ENCODE data around the gene PNCK.
"Not testable (repeated sequence)": the region's sequence is repeated elsewhere in the genome, so short reads cannot be mapped to it uniquely, and the experiment has no call there.

PNCK gene

GRCh38 chrX:153685751-153686696 lies 12.4 kb upstream of the PNCK start:
- no peak for DNase-seq

- no peak for DNase-seq
Observed at GRCh38 chrX:153685156-153685536, 11.5 kb upstream of the PNCK start.

DNA sequence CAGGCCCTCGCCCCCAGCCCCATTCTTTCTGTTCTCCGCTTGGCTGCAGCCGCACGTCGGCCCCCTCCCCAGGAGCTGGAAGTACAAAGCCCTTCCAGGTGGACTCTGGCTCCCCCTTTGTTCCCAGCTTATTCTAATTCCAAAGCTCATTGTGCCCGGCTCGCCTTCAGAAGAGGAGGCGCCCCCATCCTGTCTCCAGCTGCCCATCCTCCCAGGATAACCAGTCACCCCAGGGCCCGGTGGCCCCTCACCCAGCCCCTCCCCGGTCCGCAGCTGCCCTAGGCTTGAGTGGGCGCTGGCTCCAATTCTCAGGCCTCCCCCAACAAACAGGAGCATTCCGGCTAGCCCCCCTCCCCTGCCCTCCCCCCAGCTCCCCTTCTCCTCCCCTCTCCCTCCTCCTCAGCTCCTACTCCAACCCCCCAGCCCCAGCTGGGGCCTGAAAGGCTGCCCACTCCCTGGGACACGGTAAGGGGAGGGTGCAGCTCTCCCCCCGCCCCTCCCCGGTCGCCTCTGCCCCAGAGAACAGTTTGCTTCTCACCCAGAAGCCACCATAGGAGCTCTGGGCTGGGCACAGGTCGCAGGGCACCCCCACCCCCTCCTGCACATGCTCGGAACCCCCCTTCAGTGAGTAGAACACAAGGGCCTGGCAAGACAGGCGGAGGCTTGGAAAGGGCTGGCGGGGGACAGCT lies 11.0 kb upstream of the PNCK start:
- no peak for DNase-seq

DNA sequence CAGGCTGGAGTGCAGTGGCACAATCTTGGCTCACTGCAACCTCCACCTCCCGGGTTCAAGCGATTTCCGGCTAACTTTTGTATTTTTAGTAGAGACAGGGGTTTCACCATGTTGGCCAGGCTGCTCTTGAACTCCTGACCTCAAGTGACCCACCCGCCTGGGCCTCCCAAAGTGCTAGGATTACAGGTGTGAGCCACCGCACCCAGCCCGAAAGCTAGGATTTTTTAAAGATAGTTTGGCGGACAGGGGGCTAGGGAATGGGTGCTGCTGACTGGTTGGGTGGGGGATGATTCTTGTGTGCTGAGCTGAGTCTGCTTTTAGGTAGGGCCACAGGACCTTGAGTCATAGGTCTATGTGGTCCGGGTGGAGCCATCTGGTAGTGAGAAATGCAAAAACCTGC lies 9.9 kb upstream of the PNCK start:
- not testable (repeated sequence) for DNase-seq

DNA sequence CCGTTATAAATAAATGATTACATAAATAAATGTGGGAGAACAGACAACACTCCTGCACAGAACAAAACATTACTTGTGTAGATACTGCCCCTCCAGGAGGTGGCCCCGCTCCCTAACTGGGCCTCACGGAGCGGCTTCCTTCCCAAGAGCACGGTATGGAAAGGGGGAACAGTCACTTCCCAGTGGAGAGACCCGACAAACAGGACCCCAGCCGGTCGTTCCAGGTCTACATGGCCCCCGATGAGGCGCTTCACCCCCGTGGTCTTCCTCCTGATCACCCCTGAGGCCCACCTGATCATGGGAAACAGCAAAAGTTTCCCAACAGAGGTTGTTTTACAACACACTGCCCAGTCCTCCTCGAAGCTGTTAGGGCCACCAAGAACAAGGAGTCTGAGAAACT lies 7.6 kb upstream of the PNCK start:
- no peak for DNase-seq

- no peak for DNase-seq
Observed at GRCh38 chrX:153674219-153674851, 722 bp upstream of the PNCK start.

DNA sequence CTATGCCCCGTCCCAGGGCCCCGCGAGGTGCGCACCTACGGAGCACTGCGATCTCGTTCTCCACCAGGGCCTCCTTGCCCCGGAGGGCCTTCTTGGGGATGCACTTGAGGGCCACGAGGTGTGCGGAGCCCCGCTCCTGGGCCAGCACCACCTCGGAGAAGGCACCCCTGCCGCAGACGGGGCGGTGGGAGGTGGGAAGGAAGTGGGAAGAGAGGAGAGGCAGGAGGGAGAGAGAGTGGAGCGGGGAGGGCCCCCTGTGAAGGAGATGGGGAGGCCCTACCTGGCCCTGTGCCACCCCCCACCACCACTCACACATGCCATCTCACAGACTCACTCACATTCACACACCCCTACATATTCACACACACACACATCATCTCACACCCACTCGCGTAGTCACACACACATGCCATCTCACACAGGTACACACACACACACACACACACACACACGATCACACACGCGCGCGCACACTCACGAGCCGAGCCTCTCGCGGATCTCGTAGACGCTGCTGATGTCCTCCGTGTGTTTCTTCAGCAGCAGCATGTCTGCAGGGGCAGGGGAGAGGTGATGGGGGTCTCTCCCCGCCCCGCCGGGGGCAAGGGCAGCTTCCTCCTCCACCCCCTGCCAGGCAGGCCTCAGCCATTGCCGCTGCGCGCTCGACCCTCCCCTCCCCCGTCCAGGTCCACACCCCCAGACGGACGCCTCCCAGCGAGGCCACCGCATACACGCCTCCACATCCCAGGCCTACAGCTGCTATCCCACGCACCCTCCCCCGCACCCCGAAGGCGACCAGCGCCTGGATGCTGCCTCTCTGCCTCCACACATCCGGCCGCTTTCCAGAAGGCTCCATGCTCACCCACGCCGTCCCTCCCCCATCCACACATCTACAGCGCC lies 834 bp downstream of the PNCK start:
- DNase-seq, result no peak

- no peak for DNase-seq
Observed at GRCh38 chrX:153671589-153672530, 1.8 kb downstream of the PNCK start.

- no peak for DNase-seq
Observed at GRCh38 chrX:153670748-153671588, 2.6 kb downstream of the PNCK start.

DNA sequence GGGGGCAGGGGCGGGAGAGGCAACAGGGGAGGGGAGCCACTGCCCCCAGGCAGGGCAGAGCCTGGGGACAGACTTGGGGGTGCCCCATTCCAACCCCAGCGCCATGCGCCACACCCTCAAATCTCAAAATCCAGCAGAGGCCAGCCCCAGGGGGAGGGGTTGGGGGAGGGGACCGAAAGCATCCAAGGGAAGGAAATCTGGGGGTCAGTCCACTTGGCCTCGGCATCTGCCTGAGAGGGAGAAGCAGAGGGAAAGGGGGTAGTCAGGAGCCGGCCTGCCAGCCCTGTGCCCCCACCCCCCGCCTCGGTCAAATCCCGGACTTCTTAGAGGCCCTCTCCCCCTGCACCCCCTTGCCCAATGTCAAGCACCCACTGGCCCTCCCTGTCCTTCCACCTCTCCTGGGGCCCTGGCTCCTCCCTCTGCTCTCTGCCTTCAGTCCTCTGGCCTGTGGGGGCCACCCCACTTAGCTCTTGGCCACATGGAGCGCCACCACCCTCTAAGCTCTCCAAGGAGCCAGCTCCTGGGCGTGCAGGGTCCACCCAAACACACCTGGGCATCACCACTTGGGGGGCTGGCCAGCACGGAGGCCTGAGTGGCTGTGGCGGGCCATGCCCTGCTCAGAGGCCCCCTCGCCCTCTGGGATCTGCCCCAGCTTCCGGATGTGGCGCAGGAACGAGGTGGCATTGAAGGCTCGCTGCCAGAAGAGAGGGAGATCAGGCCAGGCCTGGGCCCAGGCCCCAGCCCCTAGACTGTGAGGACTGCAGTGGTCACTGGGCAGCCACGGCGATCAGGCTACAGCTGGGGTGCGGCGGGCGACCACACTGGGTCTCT lies 3.5 kb downstream of the PNCK start:
- DNase-seq, result no peak

GRCh38 chrX:153669174-153669890 lies 4.3 kb downstream of the PNCK start:
- peak; percentile 83 for DNase-seq

DNA sequence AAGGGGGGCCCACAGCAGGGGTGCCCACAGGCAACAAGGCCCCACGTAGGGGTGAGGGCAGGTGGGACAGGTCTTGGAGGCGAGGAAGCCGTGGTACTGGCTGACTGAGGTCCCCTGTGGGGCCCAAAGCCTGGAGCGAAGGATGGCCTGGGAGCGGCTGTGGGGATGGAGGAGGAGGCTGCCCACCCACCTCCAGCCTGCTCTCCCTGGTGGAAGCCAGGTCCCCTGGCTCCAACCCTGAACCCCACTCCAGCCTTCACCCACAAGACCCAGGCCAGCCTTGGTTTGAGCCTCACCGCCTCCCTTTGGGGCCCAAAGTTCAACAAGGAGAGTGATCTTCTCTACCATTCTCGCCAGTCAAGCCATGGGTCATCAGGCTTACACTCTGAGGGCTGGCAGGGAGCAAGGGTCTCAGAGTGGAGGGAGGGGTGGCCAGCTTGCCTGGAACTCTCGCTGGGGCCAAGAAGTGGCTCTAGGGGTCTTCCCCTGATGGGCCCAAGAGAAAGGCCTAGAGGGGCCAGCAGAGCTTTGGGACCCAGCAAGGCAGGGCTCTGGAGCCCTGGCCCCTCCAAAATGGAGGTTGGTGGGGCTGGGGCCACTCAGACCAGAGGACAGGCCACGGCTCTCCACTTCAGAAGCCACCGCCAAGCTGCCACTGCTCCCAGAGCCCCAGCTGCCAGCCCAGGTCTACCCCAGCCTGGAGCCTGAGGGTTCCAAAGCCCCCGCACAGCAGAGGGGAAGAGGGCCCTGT lies 5.0 kb downstream of the PNCK start:
- no peak for DNase-seq

DNA sequence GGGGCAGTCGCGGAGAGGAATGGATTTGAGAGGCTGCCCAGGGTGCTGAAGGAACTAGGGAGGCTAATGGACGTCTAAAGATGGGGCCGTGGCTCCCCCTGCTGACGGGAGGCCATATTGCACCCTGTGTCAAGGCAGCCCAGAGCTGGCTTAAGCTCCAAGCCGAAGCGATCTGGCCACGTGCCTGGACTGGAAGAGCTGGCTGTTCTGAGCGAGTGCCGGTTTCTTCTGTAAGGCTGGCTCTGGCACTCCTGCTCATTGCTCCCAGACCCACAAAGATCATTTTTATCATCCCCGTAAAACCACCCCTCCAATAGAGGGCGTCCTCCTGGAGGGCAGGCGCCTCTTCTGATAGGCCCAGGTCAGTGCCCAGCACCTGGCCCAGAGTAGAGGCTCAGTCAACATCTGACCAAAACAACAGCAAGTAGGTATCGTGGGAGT lies 5.6 kb downstream of the PNCK start:
- DNase-seq, result peak; percentile 92

DNA sequence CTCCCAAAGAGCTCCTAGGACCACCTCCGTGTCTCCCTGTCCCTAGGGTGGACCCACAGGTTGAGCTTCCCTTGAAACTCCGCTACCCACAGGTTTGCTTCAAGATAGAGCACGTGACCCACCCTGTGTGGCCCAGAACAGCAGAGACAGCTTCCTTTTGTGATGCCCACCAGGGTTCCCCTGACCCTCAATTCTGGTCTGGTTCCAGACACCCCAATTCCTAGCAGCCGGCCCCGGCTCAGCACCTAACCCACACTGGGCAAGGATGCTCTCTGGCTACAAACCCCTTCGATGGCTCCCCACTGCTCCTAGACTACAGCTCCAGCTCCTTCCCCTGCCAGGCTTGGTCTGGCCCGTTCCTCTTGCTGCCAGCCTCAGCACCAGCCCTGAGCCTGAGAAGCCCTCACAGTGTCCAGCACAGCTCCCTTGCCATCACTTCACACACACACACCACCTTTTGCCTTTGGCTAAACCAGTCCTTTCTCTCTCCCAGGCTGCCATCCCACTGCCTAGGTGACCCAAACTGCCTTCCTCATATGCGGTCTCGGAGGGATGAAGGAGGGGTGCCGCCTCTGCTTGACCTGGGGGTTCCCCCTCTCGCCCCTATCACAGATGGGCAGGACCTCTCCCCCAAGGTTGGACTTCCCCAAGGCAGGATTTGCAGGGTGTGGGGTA lies 6.2 kb downstream of the PNCK start:
- DNase-seq, result no peak

DNA sequence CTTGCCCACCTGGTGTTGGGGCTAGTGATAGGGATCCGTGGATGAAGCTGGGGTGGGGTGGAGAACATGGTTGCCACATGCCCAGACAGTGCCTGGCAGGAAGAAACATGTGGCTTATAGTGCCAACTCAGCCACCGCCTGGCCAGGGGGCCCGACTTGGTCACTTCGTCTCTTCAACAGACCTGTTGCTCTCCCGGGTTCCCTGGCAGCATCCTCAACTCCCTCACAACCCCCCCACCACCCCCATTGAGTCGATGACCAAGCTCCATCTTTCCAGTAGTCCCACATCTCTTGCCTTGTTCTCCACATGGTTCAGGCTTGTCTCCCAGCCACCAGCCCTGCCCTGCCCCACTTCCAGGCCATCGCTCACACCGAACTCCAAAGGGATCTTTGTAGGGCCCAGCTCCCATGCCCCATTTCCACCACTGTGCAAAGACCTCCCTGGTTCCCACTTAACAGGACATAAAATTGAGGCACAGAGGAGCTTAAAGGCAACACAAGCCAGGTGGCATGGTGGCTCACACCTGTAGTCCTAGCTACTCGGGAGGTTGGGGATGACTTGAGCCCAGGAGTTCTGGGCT lies 7.8 kb downstream of the PNCK start:
- DNase-seq, result no peak

DNA sequence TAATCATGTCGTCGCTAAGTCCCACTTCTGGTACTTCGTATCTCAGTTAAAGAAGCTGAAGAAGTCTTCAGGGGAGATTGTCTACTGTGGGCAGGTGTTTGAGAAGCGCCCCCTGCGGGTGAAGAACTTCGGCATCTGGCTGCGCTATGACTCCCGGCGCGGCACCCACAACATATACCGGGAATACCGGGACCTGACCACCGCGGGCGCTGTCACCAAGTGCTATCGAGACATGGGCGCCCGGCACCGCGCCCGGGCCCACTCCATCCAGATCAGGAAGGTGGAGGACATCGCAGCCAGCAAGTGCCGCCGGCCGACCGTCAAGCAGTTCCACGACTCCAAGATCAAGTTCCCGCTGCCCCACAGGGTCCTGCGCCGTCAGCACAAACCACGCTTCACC lies 11.3 kb downstream of the PNCK start:
- peak; percentile 72 for DNase-seq

- no peak for DNase-seq
Observed at GRCh38 chrX:153659268-153659667, 14.3 kb downstream of the PNCK start.

Data from activated CD8-positive, alpha-beta memory T cell treated with anti-CD3 and anti-CD28 coated beads, Interleukin-2, amount 50 U/mL, for 48 hours (primary cell).